Fibroblast of lung (primary cell): ENCODE measurements around the gene RASSF7.

Source experiments
- CTCF ChIP-seq, 2 donors: IDR thresholded peaks in 1 of 2; conservative IDR thresholded peaks in 1 of 2; 1 replicate in 1 of 2; 2 replicates in 1 of 2; pipeline ENCODE4 v1.5.1; 2011 to 2012; ENCODE audit warnings: low read length in 2 of 2, control low read depth in 1 of 2, inconsistent platforms in 1 of 2, low read depth in 1 of 2, mild to moderate bottlenecking in 1 of 2
- EZH2 ChIP-seq: IDR thresholded peaks from 2 replicates; pipeline ENCODE4 v1.5.1; 2012; ENCODE audit warnings: low read length, control low read depth, mild to moderate bottlenecking; ENCODE audit errors: missing control alignments

GRCh38 chr11:595400-595799 lies 34.6 kb downstream of the RASSF7 start:
- no peak for TF ChIP-seq CTCF (conservative IDR thresholded peaks at IDR 0.05 in 1 of 2, IDR thresholded peaks at IDR 0.05 in 1 of 2; ENCODE audit: low read depth in 1 of 2, low read length in 2 of 2)
- TF ChIP-seq EZH2 = no peak
